SK-N-SH (cell line): Measurements from ENCODE around the gene PAM. TPM values are rescaled to one million over a fixed set of nuclear protein-coding genes. Genes with fewer than 3 reads are reported as not detected.

Experiments used
- CTCF ChIA-PET: fragments of 300-600, 350-600 bp; formaldehyde crosslinking; extraction: SDS; loops from one replicate; lab custom pipeline; 2021; lab: Yijun Ruan, JAX
- POLR2A ChIA-PET: fragments of 350-600 bp; sonication (Branson Sonifier 250); formaldehyde crosslinking; extraction: SDS; loops from one replicate; lab custom pipeline; 2020; ENCODE audit warnings: antibody characterized with exemption, inconsistent platforms; lab: Yijun Ruan, JAX
- DNase-seq: peaks from one replicate; pipeline ENCODE4 v3.0.0; 2012
- H2AFZ ChIP-seq: fragments of 200-600 bp; sonication (generic); 2 replicates; pipeline ENCODE4 v1.8.1; 2016; ENCODE audit warnings: antibody characterized with exemption, mild to moderate bottlenecking, low read depth
- H3F3A ChIP-seq: fragments of 200-600 bp; sonication (generic); replicated peaks from 2 replicates; pipeline ENCODE3; 2016; ENCODE audit warnings: antibody characterized with exemption, mild to moderate bottlenecking; ENCODE audit not compliant: insufficient read depth
- H3K27ac ChIP-seq, 2 experiments: fragments of 200-500 bp in 1 of 2; fragments of 200-600 bp in 1 of 2; sonication (Bioruptor generic) in 1 of 2; sonication (generic), shearing (Covaris generic) in 1 of 2; 2 replicates each; pipeline versions ENCODE4 v1.5.1 to v1.6.1; 2014 to 2016; ENCODE audit warnings: low read depth in 2 of 2, inconsistent platforms in 1 of 2, low read length in 1 of 2, mild to moderate bottlenecking in 1 of 2, mixed read lengths in 1 of 2
- H3K27me3 ChIP-seq: fragments of 200-600 bp; sonication (generic), shearing (Covaris generic); 2 replicates; pipeline ENCODE4 v1.6.1; 2016; ENCODE audit warnings: mixed run types; ENCODE audit not compliant: insufficient read depth
- H3K36me3 ChIP-seq, 2 experiments: fragments of 200-500 bp in 1 of 2; fragments of 200-600 bp in 1 of 2; sonication (Bioruptor generic) in 1 of 2; sonication (generic) in 1 of 2; replicated peaks in 1 of 2; 2 replicates each; pipeline versions ENCODE3 to v1.5.1; 2014 to 2016; ENCODE audit warnings: low read length in 1 of 2, mild to moderate bottlenecking in 1 of 2; ENCODE audit not compliant: insufficient read depth in 2 of 2, control insufficient read depth in 1 of 2
- H3K4me1 ChIP-seq, 2 experiments: fragments of 200-500 bp in 1 of 2; fragments of 200-600 bp in 1 of 2; sonication (Bioruptor generic) in 1 of 2; sonication (generic), shearing (Covaris generic) in 1 of 2; 2 replicates each; pipeline versions ENCODE4 v1.5.1 to v1.6.1; 2014 to 2016; ENCODE audit warnings: low read depth in 1 of 2, low read length in 1 of 2, mixed run types in 1 of 2; ENCODE audit not compliant: insufficient read depth in 2 of 2, control insufficient read depth in 1 of 2
- H3K4me2 ChIP-seq: fragments of 200-600 bp; sonication (generic), shearing (Covaris generic); 2 replicates; pipeline ENCODE4 v1.6.1; 2017; ENCODE audit warnings: mixed run types
- H3K4me3 ChIP-seq, 2 experiments: fragments of 200-500 bp in 1 of 2; fragments of 200-600 bp in 1 of 2; sonication (Bioruptor generic) in 1 of 2; sonication (generic), shearing (Covaris generic) in 1 of 2; 2 replicates each; pipeline versions ENCODE4 v1.5.1 to v1.8.1; 2014 to 2016; ENCODE audit warnings: low read depth in 2 of 2, inconsistent platforms in 1 of 2, low read length in 1 of 2, mild to moderate bottlenecking in 1 of 2, mixed read lengths in 1 of 2, moderate library complexity in 1 of 2
- H3K79me2 ChIP-seq: fragments of 200-600 bp; sonication (generic); 2 replicates; pipeline ENCODE4 v1.8.1; 2017; ENCODE audit warnings: mild to moderate bottlenecking; ENCODE audit not compliant: insufficient read depth
- H3K9ac ChIP-seq: fragments of 200-600 bp; sonication (generic); 2 replicates; pipeline ENCODE4 v1.6.1; 2017; ENCODE audit warnings: mixed run types
- H3K9me2 ChIP-seq: fragments of 200-600 bp; sonication (generic); 2 replicates; pipeline ENCODE4 v1.6.1; 2017; ENCODE audit warnings: mixed run types
- H3K9me3 ChIP-seq: fragments of 200-600 bp; sonication (generic); 2 replicates; pipeline ENCODE4 v1.6.1; 2017; ENCODE audit warnings: mixed run types, mild to moderate bottlenecking, moderate library complexity
- H4K20me1 ChIP-seq: fragments of 200-600 bp; sonication (generic); 2 replicates; pipeline ENCODE4 v1.6.1; 2017; ENCODE audit warnings: mild to moderate bottlenecking, mixed run types; ENCODE audit not compliant: insufficient read depth
- CTCF ChIP-seq: fragments of 200-600 bp; sonication (generic); IDR thresholded peaks from 2 replicates; pipeline ENCODE4 v1.6.1; 2017; ENCODE audit warnings: antibody characterized with exemption, mild to moderate bottlenecking, moderate library complexity
- EP300 ChIP-seq, 2 experiments: IDR thresholded peaks; 2 replicates each; pipeline versions ENCODE4 v1.4.0 to v1.6.1; 2012; ENCODE audit warnings: borderline replicate concordance in 1 of 2, low read depth in 1 of 2, low read length in 1 of 2
- FOSL2 ChIP-seq: IDR thresholded peaks from 2 replicates; pipeline ENCODE4 v1.4.0; 2012; ENCODE audit warnings: low read depth, mild to moderate bottlenecking, moderate library complexity, borderline replicate concordance
- FOXM1 ChIP-seq: IDR thresholded peaks from 2 replicates; pipeline ENCODE4 v1.4.0; 2012; ENCODE audit warnings: low read depth, mild to moderate bottlenecking
- IRF3 ChIP-seq: fragments of 150-350 bp; IDR thresholded peaks from 2 replicates; pipeline ENCODE4 v1.6.1; 2016; ENCODE audit warnings: mild to moderate bottlenecking, low read depth, low read length
- JUND ChIP-seq: IDR thresholded peaks from 2 replicates; pipeline ENCODE4 v1.4.0; 2012
- MAX ChIP-seq: IDR thresholded peaks from 2 replicates; pipeline ENCODE4 v1.4.0; 2012; ENCODE audit warnings: low read depth
- MEF2A ChIP-seq: IDR thresholded peaks from 2 replicates; pipeline ENCODE4 v1.4.0; 2012; ENCODE audit warnings: low read depth, borderline replicate concordance
- PBX3 ChIP-seq: IDR thresholded peaks from 2 replicates; pipeline ENCODE4; 2012
- POLR2AphosphoS5 ChIP-seq: IDR thresholded peaks from 2 replicates; pipeline ENCODE4 v1.6.1; 2012; ENCODE audit warnings: low read depth, low read length
- RAD21 ChIP-seq: IDR thresholded peaks from 2 replicates; pipeline ENCODE4 v1.6.1; 2012; ENCODE audit warnings: mild to moderate bottlenecking, low read length
- RCOR1 ChIP-seq: fragments of 150-350 bp; IDR thresholded peaks from 2 replicates; pipeline ENCODE4 v1.6.1; 2017; ENCODE audit warnings: antibody characterized with exemption, low read length
- RFX5 ChIP-seq: IDR thresholded peaks from 2 replicates; pipeline ENCODE4 v1.6.1; 2012; ENCODE audit warnings: mild to moderate bottlenecking, improper control_type of control experiment, low read length
- TCF12 ChIP-seq: IDR thresholded peaks from 2 replicates; pipeline ENCODE4 v1.4.0; 2012
- USF1 ChIP-seq: IDR thresholded peaks from 2 replicates; pipeline ENCODE4 v1.4.0; 2012; ENCODE audit warnings: low read depth, borderline replicate concordance
- YY1 ChIP-seq: IDR thresholded peaks from 2 replicates; pipeline ENCODE4 v1.4.0; 2012; ENCODE audit warnings: low read depth, mild to moderate bottlenecking
- ZBTB33 ChIP-seq: IDR thresholded peaks from 2 replicates; pipeline ENCODE4 v1.4.0; 2012; ENCODE audit warnings: low read depth, borderline replicate concordance
- WGBS: methylation state at CpG from one replicate; pipeline ENCODE4 v1.1.6; 2017; ENCODE audit warnings: low lambda C conversion rate; 5-methylcytosine and 5-hydroxymethylcytosine counted together
- polyA plus RNA-seq, 3 experiments: library from polyadenylated mRNA; depleted of rRNA; stranded (reverse); fragments of >200 nt; gene quantifications; 2 replicates each; pipeline ENCODE4 v1.2.3, GENCODE V29; 2012

The PAM gene
- polyA plus RNA-seq, 1 of the 3 experiments (the other 2 are of a cell fraction), result 507 TPM

GRCh38 chr5:102713682-102714231, 41.3 kb upstream of the PAM start (continued):
- TF ChIP-seq JUND (no peak), RFX5 (no peak)
- TF ChIP-seq, all 33 proteins: peak for 0

GRCh38 chr5:102715082-102715807, 39.9 kb upstream of the PAM start:
- no peak for DNase-seq
- Histone ChIP-seq H3K79me2 (no peaks in the 10 kb centered on the region), H3K36me3 (no peaks in the 10 kb centered on the region), H3F3A (no peaks in the 10 kb centered on the region), H3K4me2 (no peak overlapping the region)
- TF ChIP-seq PBX3 (peak; percentile 39; the same call in 1 of the 2 replicates), TCF12 (peak; percentile 66), JUND (peak; percentile 58), EP300 (IDR thresholded peaks at IDR 0.05; ENCODE audit: borderline replicate concordance in 1 of 2, low read depth in 1 of 2, low read length in 1 of 2) (0 out of 4 replicates have a peak, but pooled peaks of 1 of the 2 experiments have one; percentile 33), IRF3 (no peak), RAD21 (no peak), RFX5 (no peak), FOSL2 (peak; percentile 70; the same call in 1 of the 2 replicates), POLR2AphosphoS5 (no peak), FOXM1 (no peak), MAX (no peak), YY1 (no peak), USF1 (no peak), RCOR1 (no peak), CTCF (no peak), MEF2A (no peak), ZBTB33 (no peak)
- TF ChIP-seq, all 33 proteins: peak for 5
- CTCF ChIA-PET, result interaction anchor here (1.1 to 1.4 kb wide), 2 partner anchors 16 to 34 kb away, joined by 4 to 5 read pairs; no protein-coding TSS in a partner anchor
- Histone ChIP-seq H3K27ac (no peak overlapping the region), H3K9me2 (no peaks in the 10 kb centered on the region), H3K4me3 (no peak overlapping the region), H3K27me3 (no peaks in the 10 kb centered on the region), H3K4me1 (peaks cover 0 to 7% of the 10 kb centered on the region in 2 experiments; a peak in 1 of 4 replicates), H3K9ac (no peak overlapping the region), H3K9me3 (no peaks in the 10 kb centered on the region), H2AFZ (no peak overlapping the region), H4K20me1 (no peaks in the 10 kb centered on the region)
- POLR2A ChIA-PET, result no interaction called here
- 41% methylated on average over 4 of the region's 4 CpGs for WGBS
